Measurements from ENCODE around the gene DUSP10. TPM values are rescaled to one million over a fixed set of nuclear protein-coding genes. Genes with fewer than 3 reads are reported as not detected.

Gene DUSP10
- total RNA-seq, 2 donors from 2014 or later: 7.8 to 9.3 TPM

DNA sequence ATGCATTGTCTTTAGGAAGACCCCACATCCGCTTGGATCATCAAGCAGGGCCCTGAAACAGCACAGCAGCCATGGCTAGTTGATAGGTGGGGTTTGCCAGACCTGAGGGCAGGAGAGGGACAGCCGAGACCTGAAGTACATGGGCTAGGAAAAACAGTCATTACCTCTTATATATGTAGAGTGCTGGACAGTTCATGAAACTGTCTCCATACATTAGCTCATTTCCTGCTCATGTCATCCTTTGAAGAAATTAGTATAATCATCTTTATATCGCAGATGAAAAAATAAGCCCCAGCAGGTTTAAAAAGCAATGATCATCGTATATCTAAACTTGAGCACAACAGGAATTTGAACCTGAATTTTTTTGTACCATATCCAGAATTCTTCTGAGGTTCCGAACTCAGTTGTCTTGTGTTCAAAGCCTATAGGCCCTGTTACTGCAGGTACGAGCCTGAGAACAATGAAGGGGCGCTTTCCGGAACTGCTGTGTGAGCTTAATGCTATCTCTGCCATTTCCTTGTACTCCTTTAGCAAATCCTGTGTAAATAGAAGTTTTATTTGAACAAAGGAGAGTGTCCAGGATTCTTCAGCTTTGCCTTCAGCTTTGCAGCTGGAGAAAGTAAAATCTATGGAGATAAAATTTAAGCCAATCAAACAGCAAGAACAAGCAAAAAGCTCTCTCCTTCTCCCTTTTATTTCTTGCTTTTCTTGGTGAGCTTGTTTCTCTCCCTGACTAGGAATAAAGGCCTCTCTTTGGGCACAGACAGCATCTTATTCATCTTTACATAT lies 32.4 kb upstream of the DUSP10 start:
- no peak for ATAC-seq
- Mint-ChIP-seq H3K27ac (no peak overlapping the region), H3K9me3 (peaks cover 0 to 4% of the 10 kb centered on the region in 2 donors), H3K36me3 (no peaks in the 10 kb centered on the region)
- DNase-seq (ENCODE audit: low spot score in 2 of 2): no peak

DNA sequence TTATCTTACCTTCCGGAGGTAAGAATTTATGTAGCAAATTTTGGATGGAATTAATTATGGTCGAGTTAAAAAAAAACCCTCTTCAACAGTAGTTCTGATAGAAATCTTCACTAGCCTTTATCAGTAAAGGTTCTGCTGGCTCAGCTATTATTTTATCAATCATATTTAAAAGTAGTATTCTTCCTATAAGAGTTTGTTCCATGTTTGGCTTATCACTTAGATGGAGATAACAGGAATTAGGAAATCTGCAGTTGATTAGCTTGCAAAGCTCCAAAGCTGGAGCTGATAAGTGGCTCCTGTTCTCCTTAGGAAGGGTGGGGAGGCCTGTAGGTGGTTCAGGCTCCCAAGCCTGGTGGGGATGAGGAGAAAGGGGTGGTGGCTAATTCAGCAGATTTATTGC lies 31.5 kb upstream of the DUSP10 start:
- ATAC-seq: no peak
- no peak for DNase-seq (ENCODE audit: low spot score in 2 of 2)
- Mint-ChIP-seq H3K9me3 (peaks cover 0 to 4% of the 10 kb centered on the region in 2 donors), H3K36me3 (no peaks in the 10 kb centered on the region), H3K27ac (no peak overlapping the region)

DNA sequence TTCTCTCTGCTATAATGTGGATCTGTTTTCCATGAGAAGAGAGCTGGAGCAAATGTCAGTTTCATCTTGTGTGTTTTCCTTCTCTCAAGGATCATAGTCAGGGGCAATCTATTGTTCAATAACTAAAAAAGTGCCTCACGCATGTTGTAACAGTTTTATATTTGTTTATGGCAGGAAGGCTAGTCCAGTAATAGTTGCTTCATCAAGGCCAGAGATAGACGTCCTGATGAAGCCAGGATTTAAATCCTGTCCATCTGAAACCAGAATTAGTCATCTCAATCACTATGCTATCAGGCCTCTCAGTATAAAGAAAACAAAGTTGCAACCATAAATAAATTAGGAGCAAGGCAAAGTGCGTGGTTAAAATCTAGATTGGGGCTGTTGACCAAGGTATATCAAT lies 30.2 kb upstream of the DUSP10 start:
- Mint-ChIP-seq H3K27ac (no peak overlapping the region), H3K9me3 (peaks cover 1 to 4% of the 10 kb centered on the region in 2 donors), H3K36me3 (no peaks in the 10 kb centered on the region)
- no peak for ATAC-seq
- no peak for DNase-seq (ENCODE audit: low spot score in 2 of 2)

DNA sequence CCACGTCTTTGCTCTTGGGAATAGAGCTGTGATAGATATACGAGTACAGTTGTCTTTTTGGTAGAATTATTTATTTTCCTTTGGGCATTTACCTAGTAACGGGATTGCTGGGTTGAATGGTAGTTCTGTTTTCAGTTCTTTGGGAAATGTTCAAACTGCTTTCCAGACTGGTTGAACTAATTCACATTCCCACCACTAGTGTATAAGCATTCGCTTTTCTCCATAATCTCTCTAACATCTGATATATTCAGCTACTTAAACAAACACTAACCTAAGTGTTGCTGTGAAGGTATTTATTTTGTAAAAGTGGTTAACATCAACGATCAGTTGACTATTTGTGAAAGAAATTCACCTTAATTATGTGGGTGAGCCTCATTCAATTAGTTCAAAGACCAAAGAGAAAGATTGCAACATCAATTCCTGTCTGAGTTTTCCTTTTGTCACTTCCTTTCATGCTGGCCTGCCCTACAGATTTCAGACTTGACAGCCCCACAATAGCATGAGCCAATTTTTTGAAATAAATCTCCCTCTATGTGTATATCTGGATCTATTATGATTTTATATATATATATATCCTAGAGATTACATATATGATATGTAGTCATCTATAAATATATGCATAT lies 26.7 kb upstream of the DUSP10 start:
- ATAC-seq (no peak), DNase-seq (ENCODE audit: low spot score in 2 of 2) (no peak)
- no peaks in the 10 kb centered on the region for H3K36me3 Mint-ChIP-seq
- H3K27ac Mint-ChIP-seq: no peak overlapping the region
- peaks cover 3 to 4% of the 10 kb centered on the region in 2 donors for H3K9me3 Mint-ChIP-seq

DNA sequence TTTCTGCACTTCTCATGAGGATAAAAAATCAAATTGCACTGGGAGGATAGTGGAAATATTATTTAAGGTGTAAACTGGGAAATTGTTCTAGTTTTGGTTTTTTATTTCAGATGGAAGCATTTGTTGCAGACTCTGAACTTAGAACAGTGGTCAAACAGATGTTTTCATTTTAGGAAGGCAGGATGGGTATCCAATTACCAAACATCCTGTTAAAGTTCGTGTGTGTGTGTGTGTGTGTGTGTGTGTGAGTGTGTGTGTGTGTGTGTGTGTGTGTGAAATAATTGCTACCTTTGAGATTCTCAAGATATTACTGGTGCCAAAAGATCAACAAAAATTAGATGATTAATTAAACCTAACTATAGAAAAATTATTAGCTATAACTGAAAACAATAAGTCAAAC lies 24.3 kb upstream of the DUSP10 start:
- no peak for ATAC-seq
- H3K36me3 Mint-ChIP-seq: no peaks in the 10 kb centered on the region

DNA sequence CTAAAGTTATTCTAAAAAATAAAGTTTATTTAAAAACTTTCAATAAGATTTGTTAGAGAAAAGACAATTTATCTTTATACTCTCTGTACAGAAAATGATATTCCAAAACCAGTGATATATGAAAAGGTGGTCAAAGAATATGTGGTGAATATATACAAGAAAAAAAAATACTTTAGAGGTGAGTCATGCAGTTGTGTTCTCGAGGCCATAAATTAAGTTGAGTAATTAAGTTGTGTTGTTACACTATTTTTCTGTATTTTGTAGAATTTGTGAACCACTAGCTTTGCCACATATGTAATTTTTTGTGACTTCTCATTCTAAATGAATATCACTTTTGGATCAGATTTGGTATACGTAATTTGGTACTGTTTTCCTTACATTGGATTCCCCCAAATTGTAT lies 23.6 kb upstream of the DUSP10 start:
- peaks cover 0 to 3% of the 10 kb centered on the region in 2 donors for H3K9me3 Mint-ChIP-seq
- no peak for DNase-seq (ENCODE audit: low spot score in 2 of 2)
- ATAC-seq: no peak
- H3K36me3 Mint-ChIP-seq: no peaks in the 10 kb centered on the region
- H3K27ac Mint-ChIP-seq: no peak overlapping the region

More for the DNA sequence above, 24.3 kb upstream of the DUSP10 start:
- DNase-seq (ENCODE audit: low spot score in 2 of 2): no peak
- peaks cover 3 to 4% of the 10 kb centered on the region in 2 donors for H3K9me3 Mint-ChIP-seq
- no peak overlapping the region for H3K27ac Mint-ChIP-seq

DNA sequence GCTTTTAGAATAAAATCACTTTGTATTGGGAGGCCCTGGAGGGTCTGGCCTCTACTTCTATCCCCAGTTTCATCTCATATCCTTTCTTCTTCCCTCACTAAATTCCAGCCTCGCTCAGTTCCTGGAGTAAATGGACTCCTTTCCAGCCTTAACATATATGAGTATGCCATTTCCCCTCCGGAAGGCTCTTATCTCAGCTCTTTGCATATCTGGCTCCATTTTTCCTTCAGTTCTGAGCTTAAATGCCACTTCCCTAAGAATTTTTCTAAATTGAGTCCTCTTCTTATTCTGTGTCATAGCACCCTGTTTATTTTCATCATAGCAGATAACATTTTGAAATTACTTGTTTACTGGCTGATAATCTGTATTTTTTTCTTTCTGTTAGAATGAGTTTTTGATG lies 20.2 kb upstream of the DUSP10 start:
- no peaks in the 10 kb centered on the region for H3K36me3 Mint-ChIP-seq
- DNase-seq (ENCODE audit: low spot score in 2 of 2) (no peak), ATAC-seq (no peak)
- no peak overlapping the region for H3K27ac Mint-ChIP-seq
- peaks cover 2 to 3% of the 10 kb centered on the region in 2 donors for H3K9me3 Mint-ChIP-seq

DNA sequence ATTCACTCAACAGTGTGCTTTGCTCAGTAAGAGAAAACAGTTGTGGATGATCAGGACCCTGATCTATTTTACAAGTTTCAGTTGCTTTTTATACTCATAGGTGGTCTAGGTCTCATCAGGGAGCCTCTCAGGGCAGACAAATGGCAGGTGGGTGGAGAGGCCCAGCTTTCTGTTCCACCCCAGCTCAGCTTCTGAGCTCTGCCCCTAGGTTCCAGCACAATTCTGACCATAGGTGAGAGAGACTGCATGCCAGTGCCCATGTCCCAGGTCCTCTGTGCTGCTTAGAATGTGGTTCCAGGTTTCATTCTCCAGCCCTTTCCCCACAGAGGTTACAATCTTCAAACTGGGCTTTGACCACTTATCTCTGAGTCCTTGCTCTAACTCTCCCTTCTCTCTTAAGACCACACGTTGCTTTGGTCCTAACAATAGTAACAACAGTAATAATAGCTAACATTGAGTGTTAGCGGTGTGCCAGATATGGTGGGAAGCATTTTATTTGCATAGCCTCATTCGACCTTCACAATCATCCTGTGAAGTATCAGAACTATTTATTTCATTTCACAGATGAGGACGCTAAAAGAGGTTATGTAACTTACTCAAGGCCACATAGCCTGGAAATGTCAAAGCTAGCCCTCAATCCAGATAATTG lies 19.6 kb upstream of the DUSP10 start:
- DNase-seq (ENCODE audit: low spot score in 2 of 2): no peak
- H3K36me3 Mint-ChIP-seq: peaks cover under 1% of the 10 kb centered on the region in 2 donors
- ATAC-seq: peak in 1 of 2 donors; percentile 56
- no peak overlapping the region for H3K27ac Mint-ChIP-seq
- H3K9me3 Mint-ChIP-seq: peaks cover under 1 to 7% of the 10 kb centered on the region in 2 donors

DNA sequence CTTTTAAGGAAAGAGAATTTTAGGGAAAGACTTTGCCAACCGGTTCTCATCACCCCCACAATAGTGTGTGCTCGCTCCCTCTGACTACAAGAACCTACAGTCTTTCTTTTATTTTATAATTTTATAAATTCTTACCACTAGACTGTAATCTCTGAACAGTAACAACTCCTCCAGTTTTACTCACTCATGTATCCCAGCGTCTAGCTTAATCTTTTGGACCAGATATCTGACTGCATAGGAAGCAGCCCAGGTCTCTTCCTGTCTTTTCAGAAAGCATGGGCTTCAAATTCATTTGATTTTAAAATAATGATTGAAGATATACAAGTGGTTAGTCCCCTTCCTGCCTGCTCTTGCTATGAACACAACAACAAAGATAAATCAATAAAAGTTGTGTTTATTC lies 19.0 kb upstream of the DUSP10 start:
- DNase-seq (ENCODE audit: low spot score in 2 of 2) (no peak), ATAC-seq (no peak)
- H3K27ac Mint-ChIP-seq: no peak overlapping the region
- H3K9me3 Mint-ChIP-seq: peaks cover 6 to 12% of the 10 kb centered on the region in 2 donors
- peaks cover 4 to 6% of the 10 kb centered on the region in 2 donors for H3K36me3 Mint-ChIP-seq

DNA sequence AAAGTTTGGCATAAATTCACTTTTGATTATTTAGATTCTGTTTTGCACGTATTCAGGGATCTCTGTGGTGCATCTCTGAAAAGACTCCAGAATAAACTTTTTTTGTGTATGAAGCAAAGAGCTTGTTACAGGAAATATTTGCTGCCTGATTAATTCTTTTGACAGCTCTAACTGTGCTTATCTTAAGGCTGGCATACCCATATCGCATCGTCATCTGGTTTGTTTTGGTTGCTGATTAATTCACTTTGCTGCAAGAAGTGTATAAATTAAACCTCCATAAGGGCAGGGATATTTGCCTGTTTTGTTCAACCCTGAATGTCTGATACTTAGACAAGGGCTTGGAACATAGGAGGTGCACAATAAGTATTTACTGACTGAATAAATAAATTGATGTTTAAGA lies 17.5 kb upstream of the DUSP10 start:
- Mint-ChIP-seq H3K9me3 (peaks cover 11 to 19% of the 10 kb centered on the region in 2 donors), H3K36me3 (peaks cover 8 to 16% of the 10 kb centered on the region in 2 donors), H3K27ac (no peak overlapping the region)
- ATAC-seq (no peak), DNase-seq (ENCODE audit: low spot score in 2 of 2) (no peak)

DNA sequence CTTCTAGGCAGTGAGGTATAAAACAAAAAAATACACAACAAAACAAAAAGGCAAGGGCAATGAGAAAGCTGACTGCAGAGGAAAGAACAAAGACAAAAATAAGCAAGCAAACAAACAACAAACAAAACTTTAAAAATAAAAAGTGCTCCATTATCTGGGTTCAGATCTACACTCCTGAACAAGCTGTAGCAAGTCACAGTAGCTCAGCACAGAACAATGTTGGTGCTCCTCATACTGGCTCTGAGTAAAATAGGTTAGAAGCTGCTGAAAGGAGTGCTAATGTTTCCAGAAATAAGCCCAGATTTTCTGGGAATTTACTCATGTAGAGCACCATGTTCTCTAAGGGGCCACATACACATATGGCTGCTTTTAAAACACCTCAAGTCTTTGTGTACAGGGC lies 16.6 kb upstream of the DUSP10 start:
- H3K27ac Mint-ChIP-seq: no peak overlapping the region
- no peak for DNase-seq (ENCODE audit: low spot score in 2 of 2)
- peaks cover 11 to 23% of the 10 kb centered on the region in 2 donors for H3K9me3 Mint-ChIP-seq
- no peak for ATAC-seq
- H3K36me3 Mint-ChIP-seq: peaks cover 8 to 26% of the 10 kb centered on the region in 2 donors

DNA sequence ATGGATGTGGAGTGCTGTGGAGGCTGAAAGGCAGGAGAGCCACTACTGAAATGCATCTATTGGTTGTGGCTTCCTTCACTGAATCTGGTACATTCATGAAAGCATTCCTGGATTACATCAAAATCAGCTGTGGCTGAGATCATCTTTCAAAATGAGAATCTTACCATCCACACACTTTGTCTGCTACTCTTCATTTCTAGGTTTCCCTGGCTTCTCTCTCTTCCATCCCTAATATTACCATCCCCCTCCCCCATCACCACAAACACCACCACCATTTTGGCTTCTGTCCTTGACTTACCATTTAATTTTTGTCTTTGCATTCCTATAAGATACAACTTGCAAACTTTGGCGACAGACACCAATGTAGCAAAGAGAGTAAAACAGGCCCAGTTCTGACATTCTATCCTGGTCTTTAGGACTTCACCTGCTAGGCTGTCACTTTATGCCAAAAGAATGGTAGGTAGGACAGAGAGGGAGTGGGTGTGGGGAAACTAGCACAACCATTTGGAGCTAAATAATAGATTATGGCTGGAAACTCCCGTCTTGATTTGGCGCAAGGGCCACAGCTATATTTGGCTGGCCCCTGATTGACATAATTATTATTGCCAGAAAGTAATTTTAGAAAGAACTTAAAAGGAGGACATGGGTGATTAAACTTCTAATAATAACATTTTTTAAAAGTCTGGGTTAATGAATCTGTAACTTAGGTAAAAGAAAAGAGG lies 15.1 kb upstream of the DUSP10 start:
- ATAC-seq (peak in 1 of 2 donors; percentile 40), DNase-seq (ENCODE audit: low spot score in 2 of 2) (no peak)
- no peak overlapping the region for H3K27ac Mint-ChIP-seq
- H3K9me3 Mint-ChIP-seq: peaks cover 11 to 23% of the 10 kb centered on the region in 2 donors
- peaks cover 8 to 32% of the 10 kb centered on the region in 2 donors for H3K36me3 Mint-ChIP-seq

DNA sequence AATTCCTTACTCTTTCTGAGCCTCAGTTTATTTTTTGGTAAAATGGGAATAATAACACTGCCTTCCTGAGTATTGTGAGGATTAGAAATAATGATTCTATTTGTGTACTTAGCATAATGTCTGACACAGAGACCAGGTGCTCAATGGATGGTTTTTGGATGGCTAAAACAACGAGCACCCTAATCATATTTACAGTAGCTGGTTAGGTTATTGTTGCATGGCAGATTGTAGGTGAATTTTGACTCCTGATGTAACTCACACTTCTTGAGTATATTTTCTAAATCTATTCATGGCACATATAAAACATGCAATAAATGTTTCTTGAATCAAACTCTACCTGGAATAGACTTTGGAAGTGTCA lies 11.9 kb upstream of the DUSP10 start:
- DNase-seq (ENCODE audit: low spot score in 2 of 2) (no peak), ATAC-seq (no peak)
- peaks cover 8 to 44% of the 10 kb centered on the region in 2 donors for H3K36me3 Mint-ChIP-seq
- H3K27ac Mint-ChIP-seq: peak overlapping the region; percentile 74 to 87
- H3K9me3 Mint-ChIP-seq: peaks cover 11 to 27% of the 10 kb centered on the region in 2 donors

DNA sequence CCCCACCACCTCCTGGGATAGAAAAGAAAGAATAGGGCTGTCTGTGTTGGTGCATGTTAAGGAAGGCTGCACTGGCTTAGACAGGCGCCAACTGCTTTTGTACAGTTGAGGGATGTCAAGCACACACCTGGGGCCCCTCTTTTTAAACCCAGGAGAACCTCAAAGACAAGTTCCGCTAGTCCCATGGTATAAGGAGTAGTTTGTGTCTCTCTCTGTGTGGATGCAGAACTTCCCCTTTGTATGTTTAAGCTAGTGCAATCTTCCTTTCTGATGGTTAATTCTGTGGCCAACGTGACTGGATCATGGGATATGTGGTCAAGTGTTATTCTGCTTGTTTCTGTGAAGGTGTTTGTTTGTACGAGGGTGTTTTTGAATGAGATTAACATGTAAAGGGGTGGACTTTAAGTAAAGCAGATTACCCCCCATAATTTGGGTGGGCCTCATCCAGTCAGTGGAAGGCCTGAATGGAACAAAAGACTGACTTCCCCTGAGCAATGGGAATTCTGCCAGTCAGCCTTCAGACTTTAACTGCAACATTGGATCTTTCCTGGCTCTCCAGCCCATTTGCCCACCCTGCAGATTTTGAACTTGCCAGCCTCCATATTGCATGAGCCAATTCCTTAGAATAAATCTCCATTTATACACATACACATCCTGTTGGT lies 9.5 kb upstream of the DUSP10 start:
- H3K36me3 Mint-ChIP-seq: peaks cover 7 to 42% of the 10 kb centered on the region in 2 donors
- H3K9me3 Mint-ChIP-seq: peaks cover 10 to 27% of the 10 kb centered on the region in 2 donors
- DNase-seq (ENCODE audit: low spot score in 2 of 2) (no peak), ATAC-seq (no peak)
- no peak overlapping the region for H3K27ac Mint-ChIP-seq

DNA sequence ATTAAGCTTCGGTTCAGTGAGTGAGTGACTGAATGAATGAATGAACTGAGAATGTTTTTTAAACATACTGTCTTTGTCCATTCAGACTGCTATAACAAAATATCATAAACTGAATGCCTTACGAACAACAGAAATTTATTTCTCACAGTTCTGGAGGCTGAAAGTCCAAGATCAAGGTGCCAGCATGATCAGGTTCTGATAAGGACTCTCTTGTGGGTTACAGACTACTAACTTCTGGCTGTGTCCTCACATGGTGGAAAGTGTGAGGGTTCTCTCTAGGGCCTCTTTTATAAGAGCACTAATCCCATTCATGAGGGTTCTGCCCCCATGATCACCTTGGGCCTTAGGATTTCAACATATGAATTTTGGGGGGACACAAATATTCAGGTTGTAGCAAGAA lies 7.1 kb upstream of the DUSP10 start:
- Mint-ChIP-seq H3K9me3 (peaks cover 0 to 11% of the 10 kb centered on the region in 2 donors), H3K36me3 (peaks cover 0 to 23% of the 10 kb centered on the region in 2 donors), H3K27ac (no peak overlapping the region)
- DNase-seq (ENCODE audit: low spot score in 2 of 2) (no peak), ATAC-seq (no peak)

DNA sequence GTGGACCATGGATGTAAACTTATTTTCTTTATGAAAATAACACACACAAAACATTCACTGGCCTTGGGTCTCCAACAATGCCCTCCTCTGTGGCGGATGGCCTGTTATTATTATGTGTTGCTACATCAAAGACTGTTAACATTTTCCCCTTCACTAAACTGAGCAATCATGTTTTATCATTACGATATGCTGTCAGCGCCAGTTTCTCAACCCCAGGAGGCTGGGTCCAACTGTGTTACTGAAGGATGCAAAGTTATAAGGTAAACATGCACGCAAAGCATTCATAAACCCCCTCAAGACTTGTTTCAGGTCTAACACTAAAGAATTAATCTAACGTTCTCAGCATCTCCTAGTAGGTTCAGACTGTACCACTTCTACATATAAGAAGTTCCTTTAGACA lies 6.0 kb upstream of the DUSP10 start:
- Mint-ChIP-seq H3K36me3 (peaks cover 0 to 13% of the 10 kb centered on the region in 2 donors), H3K27ac (no peak overlapping the region), H3K9me3 (peaks cover 0 to 11% of the 10 kb centered on the region in 2 donors)
- no peak for ATAC-seq
- DNase-seq (ENCODE audit: low spot score in 2 of 2): no peak
